Effector memory CD4-positive, alpha-beta T cell (primary cell): ENCODE data around the gene DIP2B.

Experiments
- DNase-seq, 3 donors: peaks; one replicate each; pipeline ENCODE4 v3.0.0-alpha.2; 2020
- H3K27ac ChIP-seq: 2 replicates; pipeline ENCODE4 v1.7.0; 2013; ENCODE audit warnings: mild to moderate bottlenecking, low read length, moderate library complexity; ENCODE audit not compliant: insufficient read depth, poor library complexity, severe bottlenecking
- H3K27me3 ChIP-seq: replicated peaks from 2 replicates; pipeline ENCODE4 v1.7.0; 2013; ENCODE audit warnings: mild to moderate bottlenecking, low read length; ENCODE audit not compliant: insufficient read depth, control insufficient read depth, poor library complexity, severe bottlenecking
- H3K36me3 ChIP-seq: 2 replicates; pipeline ENCODE4 v1.7.0; 2013; ENCODE audit warnings: mild to moderate bottlenecking, low read length, moderate library complexity; ENCODE audit not compliant: control insufficient read depth, insufficient read depth
- H3K4me1 ChIP-seq: 2 replicates; pipeline ENCODE4 v1.7.0; 2013; ENCODE audit warnings: low read length, mild to moderate bottlenecking; ENCODE audit not compliant: control insufficient read depth, insufficient read depth, poor library complexity, severe bottlenecking
- H3K4me3 ChIP-seq: 2 replicates; pipeline ENCODE4 v1.7.0; 2013; ENCODE audit warnings: low read length, low read depth, mild to moderate bottlenecking; ENCODE audit not compliant: insufficient read depth, poor library complexity, severe bottlenecking
- H3K9me3 ChIP-seq: 2 replicates; pipeline ENCODE4 v1.7.0; 2013; ENCODE audit warnings: mild to moderate bottlenecking, low read length, moderate library complexity; ENCODE audit not compliant: control insufficient read depth

The DIP2B gene

GRCh38 chr12:50606675-50607375 lies 102.0 kb downstream of the DIP2B start:
- Histone ChIP-seq H3K27me3 (no peaks in the 10 kb centered on the region), H3K9me3 (no peaks in the 10 kb centered on the region), H3K4me1 (no peaks in the 10 kb centered on the region), H3K36me3 (no peaks in the 10 kb centered on the region), H3K4me3 (no peak overlapping the region), H3K27ac (no peak overlapping the region)
- no peak for DNase-seq

- no peaks in the 10 kb centered on the region for H3K9me3 ChIP-seq
- H3K4me3 ChIP-seq: no peak overlapping the region
- H3K27me3 ChIP-seq: no peaks in the 10 kb centered on the region
- H3K27ac ChIP-seq: no peak overlapping the region
- no peaks in the 10 kb centered on the region for H3K36me3 ChIP-seq
- DNase-seq: no peak
- no peaks in the 10 kb centered on the region for H3K4me1 ChIP-seq
Observed at GRCh38 chr12:50609292-50609874, 104.6 kb downstream of the DIP2B start.

GRCh38 chr12:50610171-50610570 lies 105.4 kb downstream of the DIP2B start:
- no peaks in the 10 kb centered on the region for H3K36me3 ChIP-seq
- H3K4me3 ChIP-seq: no peak overlapping the region
- no peak overlapping the region for H3K27ac ChIP-seq
- DNase-seq: no peak
- H3K9me3 ChIP-seq: no peaks in the 10 kb centered on the region
- no peaks in the 10 kb centered on the region for H3K27me3 ChIP-seq
- H3K4me1 ChIP-seq: no peaks in the 10 kb centered on the region

GRCh38 chr12:50611021-50611744 lies 106.4 kb downstream of the DIP2B start:
- Histone ChIP-seq H3K27ac (no peak overlapping the region), H3K36me3 (no peaks in the 10 kb centered on the region), H3K9me3 (no peaks in the 10 kb centered on the region), H3K27me3 (no peaks in the 10 kb centered on the region), H3K4me1 (no peaks in the 10 kb centered on the region), H3K4me3 (no peak overlapping the region)
- no peak for DNase-seq

GRCh38 chr12:50612882-50613281 lies 108.1 kb downstream of the DIP2B start:
- H3K27ac ChIP-seq: no peak overlapping the region

GRCh38 chr12:50613463-50613862 lies 108.7 kb downstream of the DIP2B start:
- Histone ChIP-seq H3K27ac (no peak overlapping the region), H3K27me3 (no peaks in the 10 kb centered on the region), H3K4me1 (no peaks in the 10 kb centered on the region), H3K36me3 (no peaks in the 10 kb centered on the region), H3K4me3 (no peak overlapping the region), H3K9me3 (no peaks in the 10 kb centered on the region)
- no peak for DNase-seq

More at GRCh38 chr12:50612882-50613281, 108.1 kb downstream of the DIP2B start:
- DNase-seq: no peak
- Histone ChIP-seq H3K27me3 (no peaks in the 10 kb centered on the region), H3K9me3 (no peaks in the 10 kb centered on the region), H3K36me3 (no peaks in the 10 kb centered on the region), H3K4me1 (no peaks in the 10 kb centered on the region), H3K4me3 (no peak overlapping the region)

- DNase-seq: no peak
- Histone ChIP-seq H3K9me3 (no peaks in the 10 kb centered on the region), H3K27me3 (no peaks in the 10 kb centered on the region), H3K36me3 (no peaks in the 10 kb centered on the region), H3K4me3 (no peak overlapping the region), H3K4me1 (no peaks in the 10 kb centered on the region), H3K27ac (no peak overlapping the region)
Observed at GRCh38 chr12:50614167-50614759, 109.5 kb downstream of the DIP2B start.

GRCh38 chr12:50615145-50615906 lies 110.5 kb downstream of the DIP2B start:
- Histone ChIP-seq H3K9me3 (no peaks in the 10 kb centered on the region), H3K36me3 (no peaks in the 10 kb centered on the region), H3K4me1 (no peaks in the 10 kb centered on the region), H3K27ac (no peak overlapping the region), H3K4me3 (no peak overlapping the region), H3K27me3 (no peaks in the 10 kb centered on the region)
- no peak for DNase-seq

GRCh38 chr12:50615907-50616296 lies 111.1 kb downstream of the DIP2B start:
- Histone ChIP-seq H3K4me3 (no peak overlapping the region), H3K36me3 (no peaks in the 10 kb centered on the region), H3K9me3 (no peaks in the 10 kb centered on the region), H3K4me1 (no peaks in the 10 kb centered on the region), H3K27ac (no peak overlapping the region), H3K27me3 (no peaks in the 10 kb centered on the region)
- DNase-seq: no peak
